ENCODE data around the gene OR2H1.

The OR2H1 gene

DNA sequence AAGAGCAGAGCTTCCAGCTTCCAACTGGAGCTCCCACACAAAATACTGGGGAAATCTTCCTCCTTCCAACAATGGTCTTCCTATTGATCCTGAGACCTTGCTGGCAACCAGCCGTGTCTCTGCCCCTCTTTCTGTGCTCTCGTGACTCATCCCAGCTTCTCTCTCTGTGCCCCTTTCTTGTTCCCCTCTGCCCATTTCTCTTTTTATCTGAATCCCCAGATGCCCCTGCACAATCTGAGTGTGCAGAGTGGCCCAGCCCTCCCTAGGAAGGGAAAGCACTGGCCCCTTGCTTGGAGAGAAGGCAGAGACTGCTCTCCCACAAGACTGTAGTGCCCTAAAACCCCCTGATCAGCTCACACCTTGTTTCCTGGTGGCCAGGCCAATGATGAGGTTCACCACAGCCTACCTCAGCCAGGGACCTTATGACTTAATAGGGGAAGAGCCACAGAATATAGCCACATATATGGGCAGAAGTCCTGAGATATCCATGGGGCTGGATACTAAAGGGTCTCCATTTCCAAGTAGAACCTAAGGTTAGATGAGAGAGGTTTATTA, 53.9 kb downstream of the OR2H1 start:
- DNase-seq (ENCODE audit: extremely low spot score), result no peak
- ChIA-PET POLR2A (no interaction called here), CTCF (interaction anchor here (1.6 kb wide), 1 partner anchor 16 kb away, joined by 3 read pairs; no protein-coding TSS in a partner anchor)
- TF ChIP-seq, protein P1, sequence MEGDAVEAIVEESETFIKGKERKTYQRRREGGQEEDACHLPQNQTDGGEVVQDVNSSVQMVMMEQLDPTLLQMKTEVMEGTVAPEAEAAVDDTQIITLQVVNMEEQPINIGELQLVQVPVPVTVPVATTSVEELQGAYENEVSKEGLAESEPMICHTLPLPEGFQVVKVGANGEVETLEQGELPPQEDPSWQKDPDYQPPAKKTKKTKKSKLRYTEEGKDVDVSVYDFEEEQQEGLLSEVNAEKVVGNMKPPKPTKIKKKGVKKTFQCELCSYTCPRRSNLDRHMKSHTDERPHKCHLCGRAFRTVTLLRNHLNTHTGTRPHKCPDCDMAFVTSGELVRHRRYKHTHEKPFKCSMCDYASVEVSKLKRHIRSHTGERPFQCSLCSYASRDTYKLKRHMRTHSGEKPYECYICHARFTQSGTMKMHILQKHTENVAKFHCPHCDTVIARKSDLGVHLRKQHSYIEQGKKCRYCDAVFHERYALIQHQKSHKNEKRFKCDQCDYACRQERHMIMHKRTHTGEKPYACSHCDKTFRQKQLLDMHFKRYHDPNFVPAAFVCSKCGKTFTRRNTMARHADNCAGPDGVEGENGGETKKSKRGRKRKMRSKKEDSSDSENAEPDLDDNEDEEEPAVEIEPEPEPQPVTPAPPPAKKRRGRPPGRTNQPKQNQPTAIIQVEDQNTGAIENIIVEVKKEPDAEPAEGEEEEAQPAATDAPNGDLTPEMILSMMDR (IDR thresholded peaks at IDR 0.05; ENCODE audit: control extremely low read depth, extremely low read depth, low read depth, missing control alignments), result no peak
